Limb (tissue), 2 donors: ENCODE results near the gene TXN.
"Not testable (repeated sequence)": the region's sequence is repeated elsewhere in the genome, so short reads cannot be mapped to it uniquely, and the experiment has no call there.

Experiments
- DNase-seq, 2 donors: peaks; one replicate each; pipeline ENCODE4 v3.0.0-alpha.2; 2016; ENCODE audit errors: extremely low spot score in 2 of 2

Gene TXN

DNA sequence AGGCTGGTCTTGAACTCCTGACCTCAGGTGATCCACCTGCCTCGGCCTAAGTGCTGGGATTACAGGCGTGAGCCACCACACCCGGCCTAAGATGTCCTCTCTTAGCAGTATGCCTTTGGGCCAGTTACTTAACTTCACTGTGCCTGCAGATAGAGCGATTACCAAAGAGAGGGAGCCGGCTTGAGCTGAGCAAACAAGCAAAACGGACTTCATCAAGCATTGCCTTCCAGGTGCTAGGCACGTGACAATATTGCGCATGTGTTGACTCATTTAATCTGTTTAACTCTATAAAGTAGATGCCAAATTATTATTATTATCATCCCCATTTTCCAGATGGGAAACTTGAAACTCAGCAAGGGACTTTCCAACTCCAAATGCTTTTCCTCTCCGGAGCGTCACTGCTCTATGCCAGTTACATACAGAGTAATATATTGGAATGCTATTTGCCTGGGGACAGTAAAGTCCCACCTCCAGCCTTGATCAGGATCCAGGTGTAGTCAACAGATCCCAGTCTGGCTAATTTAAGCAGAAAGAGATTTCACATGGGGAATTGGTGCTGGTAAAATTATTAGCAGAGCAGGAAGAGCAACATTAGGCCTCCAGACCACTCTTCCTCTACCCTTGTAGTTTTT lies 42.8 kb downstream of the TXN start:
- no peak for DNase-seq

DNA sequence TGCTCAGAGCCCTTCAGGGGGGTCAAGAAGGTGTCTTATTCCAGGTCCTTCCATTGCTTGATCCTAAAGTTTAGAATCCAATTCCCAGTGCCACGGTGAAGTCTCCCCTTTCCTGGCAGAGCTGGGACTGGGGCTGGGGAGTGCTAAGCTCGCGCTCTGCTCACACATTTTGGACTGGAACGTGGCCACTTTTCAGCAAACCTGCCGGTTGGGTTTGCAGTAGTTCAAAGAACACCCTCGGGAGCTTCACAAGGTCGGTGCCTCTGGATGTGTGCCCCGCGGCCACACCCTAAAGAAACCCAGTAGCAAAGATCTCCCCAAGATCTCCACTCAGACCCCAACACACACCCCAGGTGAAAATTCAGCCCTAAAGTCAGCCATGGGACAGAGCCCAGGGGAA lies 48.3 kb downstream of the TXN start, which contains the start of gene C9orf152:
C9orf152 (minus strand) TSS at position 129 of the 400 bp plus-strand sequence. CDS start 580 bp downstream, outside the sequence.
- no peak for DNase-seq

DNA sequence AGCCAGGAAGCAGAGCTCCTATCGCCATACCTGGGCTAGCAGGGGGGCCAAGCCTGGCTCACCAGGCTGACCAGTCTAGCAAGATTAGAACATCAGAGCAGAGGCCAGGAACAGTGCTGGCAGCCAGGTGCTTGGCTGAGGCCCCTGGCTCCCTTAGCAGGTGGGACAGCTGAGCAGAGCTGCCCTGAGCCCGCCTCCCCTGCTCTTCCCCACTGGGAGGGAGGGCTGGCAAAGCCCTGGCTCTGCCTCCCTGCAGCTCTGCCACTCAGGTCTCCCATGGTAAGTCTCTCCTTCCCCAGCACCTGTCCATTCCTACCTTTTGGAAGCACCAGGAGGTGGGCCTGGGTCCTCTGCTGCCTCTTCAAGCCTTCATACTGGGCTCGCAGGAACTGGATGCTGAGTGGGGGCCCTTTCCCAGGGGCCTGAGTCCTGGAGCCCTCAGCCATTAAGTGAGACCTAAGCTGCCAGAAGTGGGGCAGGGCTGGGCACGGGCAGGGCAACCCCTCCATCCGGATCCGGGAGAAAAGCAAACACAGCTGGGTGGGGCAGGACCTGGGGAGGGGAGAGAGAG lies 49.2 kb downstream of the TXN start:
- no peak for DNase-seq

DNA sequence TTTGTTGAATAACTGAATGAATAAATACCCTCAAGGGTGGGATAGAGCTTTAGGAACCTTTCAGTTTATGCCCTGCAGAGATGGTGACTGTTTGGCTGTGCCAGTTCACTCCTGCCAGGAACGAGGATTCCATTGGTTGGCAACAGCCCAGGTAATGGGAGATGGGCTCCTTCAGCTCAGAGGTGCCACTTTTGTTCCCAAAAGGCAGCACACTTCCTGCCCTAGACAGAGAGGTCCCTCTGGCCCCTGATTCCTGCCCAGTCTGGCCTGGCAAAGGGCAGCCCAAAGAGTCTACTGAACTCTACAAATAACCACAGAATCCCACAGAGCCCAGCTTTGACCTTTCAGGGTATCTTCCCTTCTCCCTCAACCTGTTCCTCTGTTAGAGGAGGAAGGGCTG lies 49.9 kb downstream of the TXN start:
- DNase-seq, result no peak

DNA sequence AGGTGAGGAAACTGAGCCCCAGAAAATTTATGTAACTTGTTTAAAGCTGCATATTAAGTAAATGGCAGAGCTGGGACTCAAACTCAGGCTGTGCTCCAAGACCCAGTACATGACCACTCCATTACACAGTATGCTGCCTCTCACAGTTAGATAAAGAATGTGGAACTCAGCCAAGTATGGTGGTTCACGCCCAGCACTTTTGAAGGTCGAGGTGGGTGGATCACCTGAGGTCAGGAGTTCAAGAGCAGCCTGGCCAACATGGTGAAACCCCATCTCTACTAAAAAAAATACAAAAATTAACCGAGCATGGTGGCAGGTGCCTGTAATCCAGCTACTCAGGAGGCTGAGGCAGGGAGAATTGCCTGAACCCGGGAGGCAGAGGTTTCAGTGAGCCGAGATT lies 50.7 kb downstream of the TXN start:
- not testable (repeated sequence) for DNase-seq

DNA sequence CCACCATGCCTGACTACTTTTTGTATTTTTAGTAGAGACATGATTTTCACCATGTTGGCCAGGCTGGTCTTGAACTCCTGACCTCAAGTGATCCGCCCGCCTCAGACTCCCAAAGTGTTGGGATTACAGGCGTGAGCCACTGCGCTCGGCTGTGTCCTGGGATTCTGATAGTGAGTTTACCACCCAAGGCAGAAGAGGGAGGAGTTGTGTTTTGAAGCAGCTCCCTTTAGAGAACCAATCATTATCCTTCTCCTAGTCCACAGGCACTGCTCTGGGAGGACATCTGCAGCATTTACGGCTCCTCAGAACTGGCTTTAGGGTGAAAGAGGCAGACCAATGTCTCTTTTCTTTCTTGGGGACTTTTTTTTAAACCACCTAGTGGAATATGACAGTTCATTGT lies 54.1 kb downstream of the TXN start:
- DNase-seq, result no peak

DNA sequence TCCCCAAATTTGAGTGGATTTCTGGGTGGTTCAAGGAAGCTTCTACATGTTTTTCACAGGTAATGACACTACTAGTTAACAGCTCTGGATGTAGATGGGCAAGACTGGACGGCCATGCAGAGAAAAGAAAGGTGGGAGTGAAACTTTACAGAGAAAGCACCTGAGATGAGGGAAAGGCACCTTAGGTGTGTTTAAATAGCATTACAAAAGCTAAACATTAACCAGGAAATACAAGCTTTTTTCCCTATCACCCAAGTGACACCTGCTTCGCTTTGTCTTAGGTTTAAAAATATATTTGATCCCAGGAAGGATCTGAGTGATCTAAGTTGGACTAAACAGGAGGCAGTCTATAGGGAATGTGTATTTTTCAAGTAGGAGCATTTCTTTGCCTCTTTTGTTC lies 56.7 kb downstream of the TXN start:
- DNase-seq, result no peak

DNA sequence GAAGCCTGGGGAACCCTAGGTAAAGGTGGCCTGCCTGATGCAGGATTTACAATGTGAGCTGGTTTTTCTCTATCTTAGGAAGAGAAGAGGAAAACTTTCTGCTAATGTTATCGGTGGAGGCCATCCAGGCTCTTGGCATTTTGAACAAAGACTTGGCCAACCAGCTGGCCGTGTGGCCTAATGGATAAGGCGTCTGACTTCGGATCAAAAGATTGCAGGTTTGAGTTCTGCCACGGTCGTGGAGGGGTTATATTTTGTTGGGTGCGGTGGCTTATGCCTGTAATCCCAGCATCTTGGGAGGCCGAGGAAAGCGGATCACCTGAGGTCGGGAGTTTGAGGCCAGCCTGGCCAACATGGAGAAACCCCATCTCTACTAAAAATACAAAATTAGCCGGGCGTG lies 58.0 kb downstream of the TXN start:
- DNase-seq, result no peak

DNA sequence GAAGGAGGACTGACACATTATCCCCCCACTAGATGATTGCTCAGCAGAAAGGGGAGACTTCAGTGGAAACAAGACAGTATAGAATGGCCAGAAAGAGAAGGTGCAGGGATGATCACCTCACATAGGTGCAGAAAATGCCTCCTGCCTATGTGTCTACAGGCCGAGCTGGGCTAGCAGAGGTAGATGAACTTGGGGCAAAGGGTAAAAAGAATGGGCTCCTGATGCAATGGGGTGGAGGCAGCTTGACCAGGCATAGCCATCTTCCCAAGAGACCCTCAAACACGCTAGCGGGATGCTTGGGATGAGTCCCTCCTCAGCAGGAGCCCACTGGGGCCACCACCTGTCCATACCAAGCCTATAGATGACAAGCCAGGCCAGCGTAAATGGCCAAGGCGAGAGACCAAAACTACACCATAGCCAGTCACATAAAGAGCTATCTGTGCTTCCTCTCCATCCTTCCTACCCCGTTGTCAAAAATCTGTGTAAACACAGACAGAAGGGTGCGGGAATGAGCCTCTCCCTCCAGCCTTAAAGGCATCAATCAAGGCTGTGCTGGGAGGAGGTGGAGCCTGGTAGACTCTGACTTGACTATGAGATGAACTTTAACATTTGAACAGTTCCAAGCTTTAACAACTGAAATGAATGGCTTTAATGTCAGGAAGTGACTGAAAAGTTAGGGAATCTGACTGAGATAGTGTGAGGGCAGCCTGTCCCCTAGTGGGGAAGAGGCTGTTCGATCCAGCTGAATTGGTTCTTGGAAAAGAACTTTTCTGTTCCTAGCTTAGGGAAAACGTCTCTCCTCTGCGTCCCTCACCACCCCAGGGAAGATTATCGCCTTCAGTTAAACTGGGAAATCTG lies 58.7 kb downstream of the TXN start:
- DNase-seq, result no peak

DNA sequence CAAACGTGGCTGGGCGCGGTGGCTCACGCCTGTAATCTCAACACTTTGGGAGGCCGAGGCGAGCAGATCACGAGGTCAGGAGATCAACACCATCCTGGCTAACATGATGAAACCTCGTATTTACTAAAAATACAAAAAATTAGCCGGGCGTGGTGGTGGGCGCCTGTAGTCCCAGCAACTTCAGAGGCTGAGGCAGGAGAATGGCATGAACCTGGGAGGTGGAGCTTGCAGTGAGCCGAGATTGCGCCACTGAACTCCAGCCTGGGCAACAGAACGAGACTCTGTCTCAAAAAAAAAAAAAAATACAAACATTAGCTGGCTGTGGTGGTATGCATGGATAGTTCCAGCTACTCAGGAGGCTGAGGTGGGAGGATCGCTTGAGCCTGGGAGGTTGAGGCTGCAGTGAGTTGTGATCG lies 60.2 kb downstream of the TXN start:
- DNase-seq, result not testable (repeated sequence)
